ENCODE results near the gene SFXN1. TPM values are rescaled to one million over a fixed set of nuclear protein-coding genes. Genes with fewer than 3 reads are reported as not detected.
"Not testable (repeated sequence)": the region's sequence is repeated elsewhere in the genome, so short reads cannot be mapped to it uniquely, and the experiment has no call there.

SFXN1 gene
- polyA plus RNA-seq, 1 experiment: 126 TPM

DNA sequence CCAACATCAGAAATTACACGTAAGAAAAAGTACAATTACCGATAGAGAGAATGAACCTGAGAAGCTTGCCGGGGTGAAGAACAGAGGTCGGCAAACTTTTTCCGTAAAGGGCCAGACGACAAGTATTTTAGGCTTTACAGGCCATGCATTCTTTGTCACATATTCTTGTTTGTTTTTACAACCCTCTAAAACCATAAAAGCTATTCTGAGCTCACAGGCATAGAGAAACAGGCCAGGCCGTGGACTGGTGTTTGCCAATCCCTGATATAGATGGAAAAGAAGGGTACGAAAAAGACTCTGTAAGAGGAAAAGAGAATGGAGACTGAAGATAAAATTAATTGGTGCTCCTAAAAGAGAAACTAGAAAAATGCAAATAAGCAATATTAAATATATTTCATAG is 15.4 kb downstream of the SFXN1 start:
- ChIA-PET POLR2A (no interaction called here), CTCF (no interaction called here)
- TF ChIP-seq, protein P1, sequence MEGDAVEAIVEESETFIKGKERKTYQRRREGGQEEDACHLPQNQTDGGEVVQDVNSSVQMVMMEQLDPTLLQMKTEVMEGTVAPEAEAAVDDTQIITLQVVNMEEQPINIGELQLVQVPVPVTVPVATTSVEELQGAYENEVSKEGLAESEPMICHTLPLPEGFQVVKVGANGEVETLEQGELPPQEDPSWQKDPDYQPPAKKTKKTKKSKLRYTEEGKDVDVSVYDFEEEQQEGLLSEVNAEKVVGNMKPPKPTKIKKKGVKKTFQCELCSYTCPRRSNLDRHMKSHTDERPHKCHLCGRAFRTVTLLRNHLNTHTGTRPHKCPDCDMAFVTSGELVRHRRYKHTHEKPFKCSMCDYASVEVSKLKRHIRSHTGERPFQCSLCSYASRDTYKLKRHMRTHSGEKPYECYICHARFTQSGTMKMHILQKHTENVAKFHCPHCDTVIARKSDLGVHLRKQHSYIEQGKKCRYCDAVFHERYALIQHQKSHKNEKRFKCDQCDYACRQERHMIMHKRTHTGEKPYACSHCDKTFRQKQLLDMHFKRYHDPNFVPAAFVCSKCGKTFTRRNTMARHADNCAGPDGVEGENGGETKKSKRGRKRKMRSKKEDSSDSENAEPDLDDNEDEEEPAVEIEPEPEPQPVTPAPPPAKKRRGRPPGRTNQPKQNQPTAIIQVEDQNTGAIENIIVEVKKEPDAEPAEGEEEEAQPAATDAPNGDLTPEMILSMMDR (IDR thresholded peaks at IDR 0.05; ENCODE audit: low read depth, low read length): no peak
- H3K4me3 ChIP-seq (ENCODE audit: low read depth, low read length): no peak overlapping the region
- H3K27me3 ChIP-seq (ENCODE audit: control insufficient read depth, insufficient read depth, low read length): no peaks in the 10 kb centered on the region
- no peak overlapping the region for H3K27ac ChIP-seq (ENCODE audit: low read depth, low read length)
- DNase-seq (ENCODE audit: low read depth, low spot score): no peak
- no peaks in the 10 kb centered on the region for H3K9me3 ChIP-seq (ENCODE audit: control insufficient read depth, insufficient read depth, low read length)

DNA sequence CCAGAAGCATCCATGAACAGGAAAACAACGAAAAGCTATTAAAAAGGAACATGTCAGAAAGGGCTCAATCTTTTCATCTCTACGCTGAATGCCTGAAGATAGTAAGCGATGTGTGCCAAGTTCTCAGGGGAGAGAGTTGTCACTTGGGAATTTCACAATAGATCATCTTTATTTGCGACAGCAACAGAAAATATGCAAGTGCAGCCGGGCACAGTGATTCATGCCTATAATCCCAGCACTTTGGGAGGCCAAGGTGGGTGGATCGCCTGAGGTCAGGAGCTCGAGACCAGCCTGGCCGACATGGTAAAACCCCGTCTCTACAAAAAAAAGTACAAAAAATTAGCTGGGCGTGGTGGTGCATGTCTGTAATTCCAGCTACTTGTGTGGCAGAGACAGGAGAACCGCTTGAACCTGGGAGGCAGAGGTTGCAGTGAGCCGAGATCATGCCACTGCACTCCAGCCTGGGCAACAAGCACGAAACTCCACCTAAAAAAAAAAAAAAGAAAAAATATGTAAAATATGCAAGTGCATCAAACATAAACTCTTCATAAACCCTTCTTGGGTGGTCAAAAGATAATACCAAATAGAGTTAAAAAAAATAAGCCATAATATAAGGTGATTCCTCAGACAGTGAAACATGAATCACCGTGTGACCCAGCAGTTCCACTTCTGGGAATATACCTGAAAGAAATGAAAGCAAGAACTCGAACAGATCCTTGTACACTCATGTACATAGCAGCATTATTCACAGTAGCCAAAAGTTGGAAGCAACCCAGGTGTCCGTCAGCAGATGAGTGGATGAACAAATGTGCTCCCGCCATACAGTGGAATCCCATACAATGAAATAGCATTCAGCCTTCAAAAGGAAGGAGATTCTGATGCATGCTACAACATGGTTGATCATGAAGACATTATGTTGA is 16.2 kb downstream of the SFXN1 start:
- DNase-seq (ENCODE audit: low read depth, low spot score): no peak
- H3K27ac ChIP-seq (ENCODE audit: low read depth, low read length): no peak overlapping the region
- ChIA-PET POLR2A (no interaction called here), CTCF (no interaction called here)
- H3K9me3 ChIP-seq (ENCODE audit: control insufficient read depth, insufficient read depth, low read length): no peaks in the 10 kb centered on the region
- H3K27me3 ChIP-seq (ENCODE audit: control insufficient read depth, insufficient read depth, low read length): no peaks in the 10 kb centered on the region
- H3K4me3 ChIP-seq (ENCODE audit: low read depth, low read length): no peak overlapping the region
- TF ChIP-seq, protein P1 (IDR thresholded peaks at IDR 0.05; ENCODE audit: low read depth, low read length): no peak

DNA sequence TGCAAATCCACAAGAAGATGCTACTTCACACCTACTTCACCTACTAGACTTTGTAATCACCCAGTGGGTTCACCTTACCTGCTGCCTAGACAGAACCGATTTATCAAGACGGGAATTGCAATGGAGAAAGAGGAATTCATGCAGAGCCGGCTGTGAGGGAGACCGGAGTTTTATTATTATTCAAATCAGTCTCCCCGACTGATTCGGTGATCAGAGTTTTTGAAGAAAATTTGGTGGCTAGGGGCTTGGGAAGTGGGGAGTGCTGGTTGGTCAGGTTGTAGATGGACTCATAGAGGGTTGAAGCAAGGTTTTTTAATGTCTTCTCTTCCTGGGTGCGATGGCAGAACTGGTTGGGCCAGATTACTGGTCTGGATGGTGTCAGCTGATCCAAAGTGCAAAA is 23.4 kb downstream of the SFXN1 start:
- POLR2A ChIA-PET: no interaction called here
- H3K27me3 ChIP-seq (ENCODE audit: control insufficient read depth, insufficient read depth, low read length): no peaks in the 10 kb centered on the region
- CTCF ChIA-PET: no interaction called here
- H3K4me3 ChIP-seq (ENCODE audit: low read depth, low read length): no peak overlapping the region
- DNase-seq (ENCODE audit: low read depth, low spot score): no peak
- TF ChIP-seq, protein P1 (IDR thresholded peaks at IDR 0.05; ENCODE audit: low read depth, low read length): no peak
- no peaks in the 10 kb centered on the region for H3K9me3 ChIP-seq (ENCODE audit: control insufficient read depth, insufficient read depth, low read length)
- H3K27ac ChIP-seq (ENCODE audit: low read depth, low read length): no peak overlapping the region

DNA sequence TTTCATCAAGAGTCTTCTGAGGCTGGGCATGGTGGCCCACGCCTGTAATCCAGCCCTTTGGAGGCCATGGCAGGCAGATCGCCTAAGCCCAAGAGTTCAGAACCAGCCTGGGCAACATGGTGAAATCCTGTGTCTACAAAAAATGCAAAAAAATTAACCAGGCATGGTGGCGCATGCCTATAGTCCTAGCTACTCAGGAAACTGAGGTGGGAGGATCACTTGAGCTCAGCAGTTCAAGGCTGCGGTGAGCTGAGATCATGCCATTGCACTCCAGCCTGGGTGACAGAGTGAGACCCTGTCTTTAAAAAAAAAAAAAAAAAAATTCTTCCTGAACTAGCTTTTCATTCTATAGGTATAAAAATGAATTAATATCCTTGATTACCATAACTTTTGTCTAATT is 29.3 kb downstream of the SFXN1 start:
- H3K27ac ChIP-seq (ENCODE audit: low read depth, low read length); H3K4me3 ChIP-seq (ENCODE audit: low read depth, low read length); H3K27me3 ChIP-seq (ENCODE audit: control insufficient read depth, insufficient read depth, low read length); DNase-seq (ENCODE audit: low read depth, low spot score); POLR2A ChIA-PET; H3K9me3 ChIP-seq (ENCODE audit: control insufficient read depth, insufficient read depth, low read length): not testable (repeated sequence)
- CTCF ChIA-PET: interaction anchor here (0.7 kb wide), 1 partner anchor 40 kb away, joined by 3 read pairs; no protein-coding TSS in a partner anchor

DNA sequence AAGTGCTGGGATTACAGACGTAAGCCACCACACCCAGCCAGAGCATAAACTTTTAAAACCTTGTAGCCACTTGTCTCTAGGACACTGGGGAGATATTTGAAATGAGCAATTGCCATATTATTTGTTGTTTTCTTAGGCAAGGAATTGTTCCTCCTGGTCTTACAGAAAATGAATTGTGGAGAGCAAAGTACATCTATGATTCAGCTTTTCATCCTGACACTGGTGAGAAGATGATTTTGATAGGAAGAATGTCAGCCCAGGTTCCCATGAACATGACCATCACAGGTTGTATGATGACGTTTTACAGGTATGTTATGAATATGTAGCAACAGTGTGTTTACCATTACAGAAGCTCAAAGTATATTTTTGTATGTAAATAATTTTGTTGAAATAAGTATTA is 30.5 kb downstream of the SFXN1 start:
- ChIA-PET POLR2A (no interaction called here), CTCF (no interaction called here)
- H3K27me3 ChIP-seq (ENCODE audit: control insufficient read depth, insufficient read depth, low read length): no peaks in the 10 kb centered on the region
- TF ChIP-seq, protein P1 (IDR thresholded peaks at IDR 0.05; ENCODE audit: low read depth, low read length): no peak
- H3K9me3 ChIP-seq (ENCODE audit: control insufficient read depth, insufficient read depth, low read length): no peaks in the 10 kb centered on the region
- H3K4me3 ChIP-seq (ENCODE audit: low read depth, low read length): no peak overlapping the region
- DNase-seq (ENCODE audit: low read depth, low spot score): no peak
- H3K27ac ChIP-seq (ENCODE audit: low read depth, low read length): no peak overlapping the region
